Stimulated activated CD8-positive, alpha-beta memory T cell treated with anti-CD3 and anti-CD28 coated beads, Interleukin-2, amount 100 ng/mL, for 1 hour (primary cell): ENCODE data around the gene HERC4.

Source experiments
- DNase-seq, 2 donors: peaks; one replicate each; pipeline ENCODE4 v3.0.0-alpha.2; 2020; ENCODE audit warnings: low read depth in 2 of 2

Gene HERC4, protein sequence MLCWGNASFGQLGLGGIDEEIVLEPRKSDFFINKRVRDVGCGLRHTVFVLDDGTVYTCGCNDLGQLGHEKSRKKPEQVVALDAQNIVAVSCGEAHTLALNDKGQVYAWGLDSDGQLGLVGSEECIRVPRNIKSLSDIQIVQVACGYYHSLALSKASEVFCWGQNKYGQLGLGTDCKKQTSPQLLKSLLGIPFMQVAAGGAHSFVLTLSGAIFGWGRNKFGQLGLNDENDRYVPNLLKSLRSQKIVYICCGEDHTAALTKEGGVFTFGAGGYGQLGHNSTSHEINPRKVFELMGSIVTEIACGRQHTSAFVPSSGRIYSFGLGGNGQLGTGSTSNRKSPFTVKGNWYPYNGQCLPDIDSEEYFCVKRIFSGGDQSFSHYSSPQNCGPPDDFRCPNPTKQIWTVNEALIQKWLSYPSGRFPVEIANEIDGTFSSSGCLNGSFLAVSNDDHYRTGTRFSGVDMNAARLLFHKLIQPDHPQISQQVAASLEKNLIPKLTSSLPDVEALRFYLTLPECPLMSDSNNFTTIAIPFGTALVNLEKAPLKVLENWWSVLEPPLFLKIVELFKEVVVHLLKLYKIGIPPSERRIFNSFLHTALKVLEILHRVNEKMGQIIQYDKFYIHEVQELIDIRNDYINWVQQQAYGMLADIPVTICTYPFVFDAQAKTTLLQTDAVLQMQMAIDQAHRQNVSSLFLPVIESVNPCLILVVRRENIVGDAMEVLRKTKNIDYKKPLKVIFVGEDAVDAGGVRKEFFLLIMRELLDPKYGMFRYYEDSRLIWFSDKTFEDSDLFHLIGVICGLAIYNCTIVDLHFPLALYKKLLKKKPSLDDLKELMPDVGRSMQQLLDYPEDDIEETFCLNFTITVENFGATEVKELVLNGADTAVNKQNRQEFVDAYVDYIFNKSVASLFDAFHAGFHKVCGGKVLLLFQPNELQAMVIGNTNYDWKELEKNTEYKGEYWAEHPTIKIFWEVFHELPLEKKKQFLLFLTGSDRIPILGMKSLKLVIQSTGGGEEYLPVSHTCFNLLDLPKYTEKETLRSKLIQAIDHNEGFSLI

DNA sequence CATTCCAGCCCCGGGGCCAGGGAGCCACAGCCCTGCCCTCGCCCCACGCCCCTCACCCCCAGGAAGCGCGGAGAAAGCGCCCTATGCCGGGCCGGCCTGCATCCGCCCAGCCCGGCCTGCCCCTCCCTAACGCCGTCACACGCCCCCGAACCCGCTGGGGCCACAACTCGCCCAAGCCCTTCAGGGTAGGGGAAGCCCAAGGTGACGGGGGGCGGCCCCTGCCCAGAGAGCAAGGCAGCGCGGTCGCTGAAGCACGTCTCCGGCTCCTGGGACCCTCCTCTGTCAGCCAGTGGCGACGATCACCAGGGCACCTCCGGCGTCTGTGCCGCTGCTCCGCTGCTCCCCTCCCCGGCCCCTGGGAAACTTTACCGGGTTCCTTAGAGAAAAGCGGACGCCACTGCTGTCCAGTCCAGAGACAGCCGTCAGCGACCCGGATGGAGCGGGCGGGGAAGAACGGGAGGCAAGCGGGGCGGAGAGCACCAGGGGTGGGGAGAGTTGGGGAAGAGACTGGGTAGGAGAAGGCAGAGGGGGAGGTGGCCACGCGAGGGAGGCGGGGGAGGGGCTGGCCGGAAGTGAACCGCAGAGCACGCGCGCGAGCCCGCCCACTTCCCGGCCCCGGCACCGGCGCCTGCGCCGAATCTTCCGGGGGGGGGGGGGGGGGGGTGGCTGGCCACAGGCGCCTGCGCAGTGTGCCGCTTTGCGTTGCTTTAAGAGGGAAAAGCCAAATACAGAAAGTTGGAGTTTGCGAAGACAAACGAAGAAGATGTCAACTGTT, at the start of gene HERC4:
TSS of gene HERC4 (minus strand) at position 509 of the 775 bp plus-strand sequence. CDS start 2,175 bp downstream, outside the sequence.
- DNase-seq, result peak; percentile 82 to 86

- no peak for DNase-seq
These were observed 49.6 kb upstream of the HERC4 start for GRCh38 chr10:68124718-68125117.

DNA sequence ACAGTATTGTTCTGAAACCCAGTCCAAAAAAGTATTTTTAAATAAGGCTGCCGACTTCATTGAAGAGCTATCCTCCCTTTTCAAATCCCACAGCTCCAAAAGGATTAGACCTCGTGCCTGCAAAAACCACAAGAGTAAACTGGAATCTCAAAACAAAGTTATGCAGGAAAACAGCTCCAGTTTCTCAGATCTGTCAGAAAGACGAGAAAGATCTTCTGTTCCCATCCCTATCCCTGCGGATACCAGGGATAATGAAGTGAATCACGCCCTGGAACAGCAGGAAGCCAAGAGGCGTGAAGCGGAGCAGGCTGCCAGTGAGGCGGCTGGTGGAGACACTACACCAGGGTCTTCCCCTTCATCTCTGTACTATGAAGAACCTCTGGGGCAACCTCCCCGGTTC, 46.8 kb upstream of the HERC4 start:
- no peak for DNase-seq

DNA sequence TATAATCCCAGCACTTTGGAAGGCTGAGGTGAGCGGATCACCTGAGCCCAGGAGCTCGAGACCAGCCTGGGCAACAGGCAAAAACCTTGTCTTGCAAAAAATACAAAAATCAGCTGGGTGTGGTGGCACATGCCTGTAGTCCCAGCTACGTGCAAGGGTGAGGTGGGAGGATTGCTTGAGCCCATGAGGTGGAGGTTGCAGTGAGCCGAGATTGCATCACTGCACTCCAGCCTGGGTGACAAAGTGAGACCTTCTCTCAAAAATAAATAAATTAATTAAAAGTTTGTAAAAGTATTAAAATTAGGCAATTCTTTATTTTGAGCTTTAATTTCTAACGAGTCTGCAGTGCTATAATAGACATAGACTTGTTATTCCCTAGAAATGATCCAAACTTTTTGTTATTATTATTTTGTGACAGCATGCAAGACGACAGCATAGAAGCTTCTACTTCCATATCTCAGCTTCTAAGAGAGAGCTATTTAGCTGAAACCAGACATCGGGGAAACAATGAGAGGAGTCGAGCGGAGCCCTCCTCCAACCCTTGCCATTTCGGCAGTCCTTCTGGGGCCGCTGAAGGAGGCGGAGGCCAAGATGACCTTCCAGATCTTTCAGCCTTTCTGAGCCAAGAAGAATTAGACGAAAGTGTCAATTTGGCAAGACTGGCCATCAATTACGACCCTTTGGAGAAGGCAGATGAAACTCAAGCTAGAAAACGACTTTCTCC, 46.1 kb upstream of the HERC4 start:
- DNase-seq, result no peak

DNA sequence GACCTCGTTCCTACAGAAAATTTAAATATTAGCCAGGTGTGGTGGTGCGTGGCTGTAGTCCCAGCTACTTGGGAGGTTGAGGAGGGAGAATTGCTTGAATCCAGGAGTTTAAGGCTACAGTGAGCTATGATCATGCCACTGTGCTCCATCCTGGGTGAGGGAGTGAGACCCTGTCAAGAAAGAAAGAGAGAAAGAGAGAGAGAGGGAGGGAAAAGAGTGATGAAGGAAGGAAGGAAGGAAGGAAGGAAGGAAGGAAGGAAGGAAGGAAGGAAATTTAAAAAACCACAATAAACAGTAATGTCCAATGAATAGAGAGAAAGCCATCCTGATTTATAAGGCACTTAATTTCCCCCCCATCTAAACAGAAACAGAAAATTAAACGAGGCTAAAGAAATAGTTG, 43.6 kb upstream of the HERC4 start:
- DNase-seq, result no peak

- no peak for DNase-seq
These were observed 37.8 kb upstream of the HERC4 start for GRCh38 chr10:68112837-68113236.

DNA sequence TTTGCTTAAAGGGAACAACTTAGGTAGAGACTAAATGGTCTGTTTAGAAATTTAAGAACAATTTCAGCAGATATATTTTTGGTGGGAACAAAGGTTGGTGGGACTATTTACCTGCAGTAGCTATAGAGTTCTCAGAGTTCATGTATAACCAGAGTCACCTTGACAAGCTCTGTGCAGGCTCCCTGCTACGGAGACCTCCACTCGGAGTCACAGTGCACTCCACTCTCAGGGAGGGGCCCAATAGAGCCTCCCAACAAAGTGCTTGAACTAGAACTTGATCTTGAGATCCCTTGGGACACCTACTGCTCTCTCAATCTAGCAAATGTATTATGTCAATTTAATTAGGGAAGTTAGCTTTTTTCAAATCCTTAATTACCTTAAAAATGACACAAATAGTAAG, 36.5 kb upstream of the HERC4 start:
- DNase-seq, result no peak

DNA sequence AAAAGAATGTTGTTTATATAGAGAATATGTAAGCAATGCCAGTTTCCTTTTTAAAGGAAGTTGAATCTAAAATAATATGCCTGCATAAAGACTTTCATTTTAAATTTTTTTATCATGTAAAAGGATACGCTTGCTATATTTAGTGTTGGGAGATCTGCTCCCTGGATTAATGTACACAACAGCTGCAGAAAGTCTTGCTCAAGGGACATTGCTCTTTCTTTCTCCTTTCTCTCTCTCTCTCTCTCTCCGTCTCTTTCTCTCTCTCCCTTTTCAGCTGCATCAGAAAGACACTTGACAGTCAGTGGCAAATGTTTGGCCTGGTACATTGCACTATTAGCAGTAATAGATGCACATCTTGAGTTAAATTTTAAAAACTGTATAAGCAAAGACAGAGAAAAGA, 34.9 kb upstream of the HERC4 start:
- DNase-seq, result no peak

DNA sequence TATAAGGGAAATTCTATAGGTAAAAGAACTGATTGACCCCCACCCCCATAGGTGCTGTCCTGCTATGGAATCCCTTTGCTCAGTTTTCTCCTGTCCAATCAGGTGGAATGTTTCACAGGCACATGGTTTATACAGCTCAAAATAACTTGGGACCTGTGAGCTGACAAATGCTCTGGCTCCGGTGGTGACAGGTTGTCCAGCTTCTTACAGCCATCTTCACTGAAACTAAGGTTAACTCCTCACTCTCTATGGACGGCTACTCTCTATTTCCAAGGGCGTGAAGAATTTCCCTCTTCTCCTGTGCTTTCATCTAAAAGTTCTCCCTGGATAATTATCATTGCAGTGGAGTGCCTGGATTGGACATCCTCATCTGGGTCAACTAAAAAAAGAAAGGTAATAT, 34.2 kb upstream of the HERC4 start, which contains the start of gene MYPN:
TSS of gene MYPN (plus strand) at position 158 of the 400 bp plus-strand sequence. CDS start 11,951 bp downstream, outside the sequence.
- no peak for DNase-seq

GRCh38 chr10:68108653-68109052, 33.6 kb upstream of the HERC4 start:
- DNase-seq, result no peak

- no peak for DNase-seq
These were observed 33.0 kb upstream of the HERC4 start for GRCh38 chr10:68108051-68108450.

- DNase-seq, result no peak
These were observed 32.6 kb upstream of the HERC4 start for GRCh38 chr10:68107651-68108050.

DNA sequence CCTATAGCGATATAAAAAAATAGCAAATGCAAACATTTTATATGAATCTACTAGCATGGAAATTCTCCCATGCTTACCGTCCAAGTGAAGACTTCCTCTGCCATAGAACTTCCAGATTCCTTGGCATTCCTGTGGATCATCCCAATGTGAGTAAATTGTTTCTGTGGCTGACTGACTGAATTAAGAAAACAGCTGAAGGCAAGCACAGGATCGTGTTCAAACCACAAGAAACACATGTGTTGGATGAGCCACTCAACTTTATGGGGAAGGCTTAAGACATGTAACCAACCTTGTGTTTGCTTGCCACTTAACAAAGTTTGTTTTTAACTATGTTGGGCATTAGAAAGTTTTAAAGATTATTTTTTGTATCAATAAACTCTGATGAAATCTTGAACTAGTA, 31.6 kb upstream of the HERC4 start:
- no peak for DNase-seq

DNA sequence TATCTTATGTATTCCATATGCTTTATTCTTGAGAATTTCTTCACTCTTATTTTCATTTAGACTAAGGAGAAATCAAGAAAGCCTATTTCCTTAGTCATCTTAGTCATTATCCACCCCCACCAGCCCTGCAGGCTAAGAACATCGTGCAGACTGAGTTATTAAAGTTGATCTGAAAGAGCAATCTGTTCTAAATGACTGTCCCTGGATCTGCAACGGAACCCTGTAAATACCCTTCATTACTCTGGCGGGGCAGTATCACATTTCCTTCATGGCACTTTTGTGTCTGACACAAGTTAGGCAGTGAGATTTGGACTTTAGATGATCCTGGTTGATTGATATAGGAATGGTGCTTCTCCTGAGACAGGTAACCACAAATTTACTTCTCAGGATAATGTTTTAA, 30.7 kb upstream of the HERC4 start:
- DNase-seq, result no peak

DNA sequence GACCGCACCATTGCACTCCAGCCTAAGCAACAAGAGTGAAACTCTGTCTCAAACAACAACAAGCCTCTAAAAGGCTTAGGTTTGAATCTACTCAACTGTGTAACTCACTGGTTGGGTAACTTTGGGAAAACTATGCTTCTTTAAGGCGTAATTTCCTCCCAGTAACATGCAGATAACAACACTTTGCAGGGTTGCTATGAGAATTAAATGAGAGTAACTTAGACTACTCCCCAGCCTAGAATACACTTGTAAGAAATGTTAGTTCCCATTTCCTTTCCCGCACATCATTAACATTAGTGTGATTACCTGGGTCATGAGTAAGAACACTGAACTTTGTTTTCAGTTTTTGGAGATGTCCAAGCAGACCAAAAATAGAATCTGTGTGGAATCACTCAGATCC, 28.8 kb upstream of the HERC4 start:
- no peak for DNase-seq

DNA sequence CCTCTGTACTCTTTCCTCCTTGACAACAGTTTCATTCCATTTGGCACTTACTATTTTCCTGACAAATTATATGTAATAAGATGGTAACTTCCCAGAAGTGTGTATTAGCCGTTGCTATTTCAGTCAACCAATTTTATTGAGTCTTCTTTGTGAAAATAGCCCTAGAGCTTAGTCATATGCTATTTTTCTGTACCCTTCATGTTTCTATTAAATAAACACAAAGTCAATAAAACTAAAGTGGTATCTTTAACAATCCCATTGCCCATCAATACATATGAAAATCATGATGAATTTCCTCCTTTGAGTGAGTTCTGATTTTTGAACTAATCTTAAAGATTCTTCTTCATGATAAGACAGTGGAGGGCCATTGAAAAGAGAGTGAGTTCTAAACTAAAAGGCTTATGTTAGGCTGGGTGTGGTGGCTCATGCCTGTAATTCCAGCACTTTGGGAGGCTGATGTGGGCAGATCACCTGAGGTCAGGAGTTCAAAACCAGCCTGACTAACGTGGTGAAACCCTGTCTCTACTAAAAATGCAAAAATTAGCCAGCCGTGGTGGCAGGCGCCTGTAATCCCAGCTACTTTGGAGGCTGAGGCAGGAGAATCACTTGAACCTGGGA, 28.3 kb upstream of the HERC4 start:
- DNase-seq, result no peak

DNA sequence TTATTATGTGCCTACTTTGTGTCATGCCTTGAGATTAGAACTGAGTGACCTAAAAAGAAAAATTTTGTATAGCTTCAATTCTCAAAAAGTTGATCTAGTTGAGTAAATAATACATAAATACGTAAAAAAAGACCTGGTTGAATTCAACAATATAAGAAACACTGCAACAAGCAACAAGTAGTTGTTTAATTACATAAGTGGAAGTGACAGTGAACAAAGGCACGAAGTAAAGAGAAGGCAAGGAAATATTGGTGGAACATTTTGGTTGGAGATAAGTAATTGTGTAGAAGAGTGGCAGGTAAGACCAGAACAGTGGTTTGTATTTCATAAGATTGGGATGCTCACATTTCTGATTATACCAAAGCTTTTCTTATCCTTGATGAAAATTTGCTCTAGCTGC, 26.0 kb upstream of the HERC4 start:
- no peak for DNase-seq

GRCh38 chr10:68099736-68100135, 24.7 kb upstream of the HERC4 start:
- DNase-seq, result no peak

GRCh38 chr10:68096913-68097516, 21.9 kb upstream of the HERC4 start:
- no peak for DNase-seq

GRCh38 chr10:68095153-68095552, 20.1 kb upstream of the HERC4 start:
- no peak for DNase-seq
